GM12801 (cell line): Measurements from ENCODE around the gene IDUA.

Experiments
- TF ChIP-seq, protein P1 (sequence below): IDR thresholded peaks from one replicate; pipeline ENCODE4 v1.5.1; 2011; ENCODE audit warnings: control low read depth; ENCODE audit not compliant: insufficient read length; ENCODE audit errors: extremely low read depth

Gene IDUA

DNA sequence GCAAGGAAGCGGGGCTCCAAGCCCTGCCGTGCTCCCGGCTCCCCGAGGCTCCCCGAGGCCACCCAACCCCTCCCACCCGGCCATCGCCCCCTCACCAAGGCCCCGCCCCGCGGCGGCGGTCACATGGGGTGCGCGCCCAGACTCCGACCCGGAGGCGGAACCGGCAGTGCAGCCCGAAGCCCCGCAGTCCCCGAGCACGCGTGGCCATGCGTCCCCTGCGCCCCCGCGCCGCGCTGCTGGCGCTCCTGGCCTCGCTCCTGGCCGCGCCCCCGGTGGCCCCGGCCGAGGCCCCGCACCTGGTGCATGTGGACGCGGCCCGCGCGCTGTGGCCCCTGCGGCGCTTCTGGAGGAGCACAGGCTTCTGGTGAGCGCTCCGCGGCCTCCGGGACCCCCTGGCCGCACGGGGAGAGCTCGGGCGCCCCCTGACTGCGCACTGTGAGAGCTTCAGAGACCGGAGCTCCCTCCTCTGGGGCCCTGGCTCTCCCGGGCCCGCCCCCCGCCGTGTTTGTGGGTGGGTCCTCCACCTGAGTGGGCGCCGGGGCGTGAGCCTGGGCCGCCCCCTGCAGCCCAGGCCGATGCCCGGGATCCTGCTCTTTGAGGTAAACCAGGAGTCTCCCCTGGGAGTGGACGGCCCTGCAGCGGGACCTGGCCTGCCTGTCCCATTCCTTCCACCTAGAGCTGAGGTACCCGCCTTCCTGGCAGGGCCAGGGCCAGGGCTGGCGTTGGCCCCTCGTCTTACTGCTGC lies at the start of gene IDUA:
Gene IDUA, plus strand, starts transcription at position 166 of the 745 bp plus-strand sequence. Its CDS starts 41 bp downstream, at position 207.
- TF ChIP-seq, protein P1, sequence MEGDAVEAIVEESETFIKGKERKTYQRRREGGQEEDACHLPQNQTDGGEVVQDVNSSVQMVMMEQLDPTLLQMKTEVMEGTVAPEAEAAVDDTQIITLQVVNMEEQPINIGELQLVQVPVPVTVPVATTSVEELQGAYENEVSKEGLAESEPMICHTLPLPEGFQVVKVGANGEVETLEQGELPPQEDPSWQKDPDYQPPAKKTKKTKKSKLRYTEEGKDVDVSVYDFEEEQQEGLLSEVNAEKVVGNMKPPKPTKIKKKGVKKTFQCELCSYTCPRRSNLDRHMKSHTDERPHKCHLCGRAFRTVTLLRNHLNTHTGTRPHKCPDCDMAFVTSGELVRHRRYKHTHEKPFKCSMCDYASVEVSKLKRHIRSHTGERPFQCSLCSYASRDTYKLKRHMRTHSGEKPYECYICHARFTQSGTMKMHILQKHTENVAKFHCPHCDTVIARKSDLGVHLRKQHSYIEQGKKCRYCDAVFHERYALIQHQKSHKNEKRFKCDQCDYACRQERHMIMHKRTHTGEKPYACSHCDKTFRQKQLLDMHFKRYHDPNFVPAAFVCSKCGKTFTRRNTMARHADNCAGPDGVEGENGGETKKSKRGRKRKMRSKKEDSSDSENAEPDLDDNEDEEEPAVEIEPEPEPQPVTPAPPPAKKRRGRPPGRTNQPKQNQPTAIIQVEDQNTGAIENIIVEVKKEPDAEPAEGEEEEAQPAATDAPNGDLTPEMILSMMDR = no peak

DNA sequence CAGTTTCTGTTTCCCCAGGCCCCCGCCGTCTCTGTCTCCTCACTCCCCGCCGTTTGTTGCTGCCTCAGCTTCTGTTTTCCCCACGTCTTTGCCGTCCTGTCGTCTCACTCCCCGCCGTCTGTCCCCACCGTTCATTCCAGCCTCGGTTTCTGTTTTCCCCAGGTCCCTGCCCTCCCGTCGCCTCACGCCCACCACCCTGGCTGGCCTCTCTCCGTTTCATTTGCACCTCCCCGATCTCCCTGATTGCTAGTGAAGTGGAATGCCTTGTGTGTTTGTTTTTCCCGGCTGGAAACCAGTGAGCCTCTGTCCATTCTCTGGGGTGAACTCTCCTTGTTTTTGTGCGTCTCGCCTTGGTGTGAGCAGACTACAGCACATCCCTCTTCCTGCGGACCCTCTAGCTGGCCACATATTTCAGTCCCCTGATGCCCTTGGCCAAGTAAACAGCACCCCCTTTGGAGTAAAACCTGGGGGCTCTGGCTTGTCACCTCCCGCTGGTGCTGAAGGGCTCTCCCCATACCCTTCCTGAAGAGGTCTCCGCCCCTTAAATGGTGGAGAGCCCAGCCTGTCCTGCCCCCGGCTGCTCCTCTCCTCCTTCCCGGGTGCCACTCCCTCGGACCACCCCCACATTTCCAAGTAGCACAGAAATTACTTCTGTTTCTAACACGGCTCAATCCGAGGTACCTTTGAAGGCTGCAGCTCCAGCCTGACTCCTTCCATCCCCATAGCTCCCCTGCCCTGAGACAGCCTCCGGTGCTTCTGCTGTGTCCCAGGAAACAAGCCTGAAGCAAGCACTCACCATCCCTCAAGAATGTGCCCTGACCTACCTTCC lies 41.4 kb upstream of the IDUA start:
- TF ChIP-seq, protein P1 = no peak

DNA sequence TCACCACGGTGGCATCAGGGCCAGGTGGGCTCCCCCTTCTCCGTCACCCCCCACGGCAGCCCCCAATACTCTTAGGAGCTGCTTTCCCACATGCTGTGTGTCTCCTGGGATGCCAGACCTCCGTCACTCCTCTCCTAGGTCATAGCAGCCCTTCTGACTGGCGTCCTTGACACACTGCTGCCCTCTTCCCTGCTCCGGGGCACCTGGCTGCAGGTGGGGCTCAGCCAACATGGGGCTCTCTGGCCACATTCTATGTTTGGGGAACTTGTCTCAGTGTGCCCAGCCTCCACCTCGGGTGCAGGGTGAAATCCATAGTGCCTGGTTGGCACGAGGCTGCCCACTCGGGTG lies 40.8 kb upstream of the IDUA start:
- TF ChIP-seq, protein P1 = no peak

DNA sequence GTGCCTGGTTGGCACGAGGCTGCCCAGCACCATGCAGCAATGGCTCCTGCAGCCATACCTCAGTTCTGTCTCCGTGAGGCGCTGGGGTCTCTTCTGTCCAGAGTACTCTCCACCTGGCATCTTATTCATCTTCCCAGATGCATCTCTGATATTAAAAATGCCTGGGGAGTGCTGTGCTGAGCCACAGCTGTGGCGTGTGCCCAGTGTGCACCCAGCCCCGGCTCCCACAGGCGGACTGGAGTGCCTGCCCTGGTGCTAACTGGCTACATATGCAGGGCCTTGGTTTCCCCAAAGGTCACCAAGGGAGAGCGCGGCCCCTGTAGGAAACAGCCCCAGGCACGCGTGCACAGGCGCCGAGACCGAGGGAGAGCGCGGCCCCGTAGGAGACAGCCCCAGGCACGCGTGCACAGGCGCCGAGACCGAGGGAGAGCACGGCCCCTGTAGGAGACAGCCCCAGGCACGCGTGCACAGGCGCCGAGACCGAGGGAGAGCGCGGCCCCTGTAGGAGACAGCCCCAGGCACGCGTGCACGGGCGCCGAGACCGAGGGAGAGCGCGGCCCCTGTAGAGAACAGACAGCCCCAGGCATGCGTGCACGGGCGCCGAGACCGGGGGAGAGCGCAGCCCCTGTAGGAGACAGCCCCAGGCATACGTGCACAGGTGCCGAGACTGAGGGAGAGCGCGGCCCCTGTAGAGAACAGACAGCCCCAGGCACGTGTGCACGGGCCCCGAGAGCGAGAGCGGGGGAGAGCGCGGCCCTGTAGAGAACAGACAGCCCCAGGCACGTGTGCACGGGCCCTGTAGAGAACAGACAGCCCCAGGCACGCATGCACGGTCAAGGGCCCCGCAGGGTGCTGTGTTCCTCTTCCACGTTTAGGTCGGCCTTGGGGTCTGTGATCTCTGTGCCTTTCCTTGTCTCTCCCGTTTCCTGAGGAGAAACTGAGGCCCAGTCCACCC lies 40.0 kb upstream of the IDUA start:
- TF ChIP-seq, protein P1 = no peak

DNA sequence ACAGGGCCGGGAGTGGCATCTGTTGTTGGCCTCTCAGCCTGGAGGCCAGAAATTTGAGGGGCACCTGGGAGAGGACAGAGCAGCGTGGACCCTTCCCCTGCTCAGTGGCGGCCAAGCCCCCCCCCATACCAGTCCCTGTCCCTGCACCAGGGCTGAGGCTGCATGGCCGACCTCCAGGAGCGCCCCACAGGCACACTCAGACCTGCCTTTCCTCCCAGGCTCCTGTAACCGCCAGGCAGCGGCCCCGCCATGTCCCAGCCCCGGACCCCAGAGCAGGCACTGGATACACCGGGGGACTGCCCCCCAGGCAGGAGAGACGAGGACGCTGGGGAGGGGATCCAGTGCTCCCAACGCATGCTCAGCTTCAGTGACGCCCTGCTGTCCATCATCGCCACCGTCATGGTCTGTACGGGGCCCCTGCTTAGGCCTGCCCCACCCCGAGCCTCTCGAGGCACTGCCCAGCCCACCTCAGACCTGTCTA lies 39.3 kb upstream of the IDUA start:
- TF ChIP-seq, protein P1 = no peak

DNA sequence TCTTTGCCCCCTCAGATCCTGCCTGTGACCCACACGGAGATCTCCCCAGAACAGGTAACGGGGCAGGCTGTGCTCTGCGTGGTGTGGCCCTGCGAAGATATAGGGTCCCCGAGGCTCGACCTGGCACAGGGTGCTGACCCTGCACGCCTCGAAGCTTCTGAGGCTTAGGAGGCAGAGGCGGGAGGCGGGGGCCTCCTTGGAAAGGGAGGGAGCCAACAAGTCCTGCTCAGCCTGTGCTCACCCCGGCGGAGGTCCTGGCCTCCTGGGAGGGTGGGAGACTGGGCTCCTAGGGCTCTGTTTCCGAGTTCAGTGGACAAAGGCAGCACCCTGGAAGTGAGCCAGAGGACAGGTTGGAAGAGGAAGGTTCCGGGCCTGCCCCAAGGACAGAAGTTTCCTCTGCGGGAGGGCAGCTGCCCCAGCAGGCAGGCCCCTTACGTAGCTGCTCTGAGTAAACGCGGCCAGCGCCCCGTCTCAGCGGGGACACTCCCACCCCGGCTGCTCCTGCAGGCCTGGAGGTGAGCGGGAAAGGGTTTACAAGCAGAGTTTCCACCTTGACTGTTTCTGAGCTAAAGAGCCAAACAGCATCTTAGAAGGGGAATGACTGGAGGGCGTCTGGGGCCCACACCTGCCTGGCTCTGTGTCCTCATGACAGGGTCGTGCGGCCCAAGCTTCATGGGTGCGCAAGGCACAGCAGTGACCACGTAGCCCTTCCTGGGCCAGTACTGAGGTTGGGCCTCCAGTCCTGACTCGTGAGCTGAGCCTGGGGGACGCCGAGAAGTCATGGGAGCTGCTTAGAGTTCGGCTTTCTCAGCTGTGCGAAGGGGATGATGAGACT lies 38.5 kb upstream of the IDUA start:
- TF ChIP-seq, protein P1 = no peak
